HEK293 (cell line): Measurements from ENCODE around the gene DNAH9.

Source experiments
- CTCF ChIA-PET: fragments of 350-600 bp; formaldehyde crosslinking; extraction: SDS; loops from one replicate; lab custom pipeline; 2021; ENCODE audit warnings: antibody characterized with exemption; lab: Yijun Ruan, JAX
- POLR2A ChIA-PET: fragments of 300-600 bp; formaldehyde crosslinking; extraction: SDS; loops from one replicate; lab custom pipeline; 2020; ENCODE audit warnings: antibody characterized with exemption, inconsistent platforms; lab: Yijun Ruan, JAX
- H3K27ac ChIP-seq: fragments of 200-500 bp; sonication (Bioruptor generic); 2 replicates; pipeline ENCODE4 v1.5.1; 2014; ENCODE audit warnings: low read depth, low read length, control low read depth, inconsistent platforms; ENCODE audit errors: extremely low read depth
- H3K36me3 ChIP-seq, 2 experiments: fragments of 200-500 bp in 1 of 2; sonication (Bioruptor generic) in 1 of 2; 1 replicate in 1 of 2; 2 replicates in 1 of 2; pipeline ENCODE4 v1.5.1; 2014 to 2017; ENCODE audit warnings: inconsistent platforms in 2 of 2, low read length in 2 of 2; ENCODE audit not compliant: control insufficient read depth in 2 of 2, insufficient read depth in 1 of 2
- H3K4me1 ChIP-seq: fragments of 200-500 bp; sonication (Bioruptor generic); 2 replicates; pipeline ENCODE4 v1.5.1; 2014; ENCODE audit warnings: mild to moderate bottlenecking, low read length, inconsistent platforms; ENCODE audit not compliant: control insufficient read depth, insufficient read depth
- H3K4me3 ChIP-seq: 2 replicates; pipeline ENCODE4 v1.5.1; 2011; ENCODE audit warnings: low read depth, mild to moderate bottlenecking, control low read depth, low read length, moderate library complexity
- H3K9me3 ChIP-seq: fragments of 200-500 bp; sonication (Bioruptor generic); 2 replicates; pipeline ENCODE4 v1.5.1; 2014; ENCODE audit warnings: low read depth, low read length, inconsistent platforms; ENCODE audit not compliant: control insufficient read depth, insufficient read depth
- PBX3 ChIP-seq: sonication (generic); formaldehyde crosslinking; IDR thresholded peaks from 2 replicates; pipeline ENCODE4 v1.8.1; 2022; ENCODE audit warnings: mild to moderate bottlenecking, moderate library complexity, missing genetic modification reagents
- PRDM1 ChIP-seq: fragments of 450-650 bp; formaldehyde crosslinking; IDR thresholded peaks from 2 replicates; pipeline ENCODE4; 2016; ENCODE audit warnings: missing biosample characterization, missing genetic modification characterization
- SCRT1 ChIP-seq: fragments of 450-650 bp; formaldehyde crosslinking; IDR thresholded peaks from 2 replicates; pipeline ENCODE4 v1.5.1; 2016; ENCODE audit warnings: missing biosample characterization, missing genetic modification characterization, borderline replicate concordance
- SP7 ChIP-seq: fragments of 450-650 bp; formaldehyde crosslinking; IDR thresholded peaks from 2 replicates; pipeline ENCODE4 v1.5.1; 2016; ENCODE audit warnings: missing biosample characterization, missing genetic modification characterization
- ZBTB1 ChIP-seq: fragments of 450-650 bp; formaldehyde crosslinking; IDR thresholded peaks from 2 replicates; pipeline ENCODE4 v1.5.1; 2016; ENCODE audit warnings: missing biosample characterization, missing genetic modification characterization
- ZBTB48 ChIP-seq: fragments of 450-650 bp; formaldehyde crosslinking; IDR thresholded peaks from 2 replicates; pipeline ENCODE4 v1.5.1; 2016; ENCODE audit warnings: missing biosample characterization, missing genetic modification characterization
- ZFP3 ChIP-seq: fragments of 450-650 bp; formaldehyde crosslinking; IDR thresholded peaks from 2 replicates; pipeline ENCODE4 v1.5.1; 2016; ENCODE audit warnings: low read depth, missing biosample characterization, missing genetic modification characterization
- ZNF10 ChIP-seq: fragments of 450-650 bp; formaldehyde crosslinking; IDR thresholded peaks from 2 replicates; pipeline ENCODE4 v1.5.1; 2017; ENCODE audit warnings: missing biosample characterization, missing genetic modification characterization
- ZNF112 ChIP-seq: fragments of 450-650 bp; formaldehyde crosslinking; IDR thresholded peaks from 2 replicates; pipeline ENCODE4 v1.5.0; 2017; ENCODE audit warnings: missing biosample characterization, missing genetic modification characterization
- ZNF132 ChIP-seq: fragments of 450-650 bp; formaldehyde crosslinking; IDR thresholded peaks from 2 replicates; pipeline ENCODE4 v1.5.1; 2017; ENCODE audit warnings: missing biosample characterization, missing genetic modification characterization, borderline replicate concordance
- ZNF133 ChIP-seq: fragments of 450-650 bp; formaldehyde crosslinking; IDR thresholded peaks from 2 replicates; pipeline ENCODE4 v1.5.1; 2016; ENCODE audit warnings: missing biosample characterization, missing genetic modification characterization
- ZNF214 ChIP-seq: fragments of 450-650 bp; formaldehyde crosslinking; IDR thresholded peaks from 2 replicates; pipeline ENCODE4 v1.5.1; 2017; ENCODE audit warnings: missing biosample characterization, mild to moderate bottlenecking, missing genetic modification characterization, borderline replicate concordance
- ZNF280D ChIP-seq: fragments of 450-650 bp; formaldehyde crosslinking; IDR thresholded peaks from 2 replicates; pipeline ENCODE4 v1.5.1; 2016; ENCODE audit warnings: missing biosample characterization, missing genetic modification characterization
- ZNF311 ChIP-seq: fragments of 450-650 bp; formaldehyde crosslinking; IDR thresholded peaks from 2 replicates; pipeline ENCODE4 v1.5.1; 2017; ENCODE audit warnings: missing biosample characterization, missing genetic modification characterization, borderline replicate concordance
- ZNF549 ChIP-seq: fragments of 450-650 bp; IDR thresholded peaks from 2 replicates; pipeline ENCODE4 v1.5.1; 2018; ENCODE audit warnings: missing biosample characterization, missing genetic modification characterization, mild to moderate bottlenecking, inconsistent platforms, moderate library complexity
- ZNF571 ChIP-seq: fragments of 450-650 bp; formaldehyde crosslinking; IDR thresholded peaks from 2 replicates; pipeline ENCODE4 v1.5.0; 2017; ENCODE audit warnings: missing biosample characterization, missing genetic modification characterization
- ZNF629 ChIP-seq: fragments of 450-650 bp; formaldehyde crosslinking; IDR thresholded peaks from 2 replicates; pipeline ENCODE4 v1.5.1; 2017; ENCODE audit warnings: missing biosample characterization, missing genetic modification characterization
- ZNF645 ChIP-seq: fragments of 450-650 bp; formaldehyde crosslinking; IDR thresholded peaks from 2 replicates; pipeline ENCODE4; 2016; ENCODE audit warnings: missing biosample characterization, missing genetic modification characterization
- ZSCAN16 ChIP-seq: fragments of 450-650 bp; formaldehyde crosslinking; IDR thresholded peaks from 2 replicates; pipeline ENCODE4 v1.5.1; 2016; ENCODE audit warnings: missing biosample characterization, missing genetic modification characterization
- ZSCAN30 ChIP-seq: fragments of 450-650 bp; IDR thresholded peaks from 2 replicates; pipeline ENCODE4 v1.5.1; 2018; ENCODE audit warnings: missing biosample characterization, mild to moderate bottlenecking, missing genetic modification characterization, moderate library complexity

DNAH9 gene

GRCh38 chr17:11738151-11738550 lies 139.9 kb downstream of the DNAH9 start (continued):
- TF ChIP-seq ZBTB1 (tag by site-specific recombination) (no peak), ZBTB48 (tag by site-specific recombination) (no peak)

GRCh38 chr17:11739351-11739750 lies 141.1 kb downstream of the DNAH9 start:
- H3K4me3 ChIP-seq: no peak overlapping the region
- no peak overlapping the region for H3K27ac ChIP-seq
- H3K36me3 ChIP-seq: no peaks in the 10 kb centered on the region
- CTCF ChIA-PET: interaction anchor here (0.6 kb wide), 1 partner anchor 385 kb away, joined by 3 read pairs; no protein-coding TSS in a partner anchor
- POLR2A ChIA-PET: no interaction called here
- H3K9me3 ChIP-seq: no peaks in the 10 kb centered on the region
- H3K4me1 ChIP-seq: no peaks in the 10 kb centered on the region
- TF ChIP-seq ZNF10: no peak
- peak; percentile 42; the same call in 1 of the 2 replicates for TF ChIP-seq ZNF214

- ChIA-PET POLR2A (no interaction called here), CTCF (interaction anchor here (0.6 kb wide), 2 partner anchors 201 to 385 kb away, joined by 3 read pairs; no protein-coding TSS in a partner anchor)
- H3K36me3 ChIP-seq: no peaks in the 10 kb centered on the region
- H3K27ac ChIP-seq: no peak overlapping the region
- H3K9me3 ChIP-seq: no peaks in the 10 kb centered on the region
- no peaks in the 10 kb centered on the region for H3K4me1 ChIP-seq
- TF ChIP-seq ZNF645 (tag by site-specific recombination) (no peak), PRDM1 (tag by site-specific recombination) (no peak), ZFP3 (tag by site-specific recombination) (no peak), ZNF132 (tag by site-specific recombination) (no peak), ZNF280D (tag by site-specific recombination) (no peak), SP7 (tag by site-specific recombination) (no peak), ZNF549 (no peak), SCRT1 (no peak)
- no peak overlapping the region for H3K4me3 ChIP-seq
These were observed 141.6 kb downstream of the DNAH9 start for GRCh38 chr17:11739848-11740247.

- CTCF ChIA-PET: interaction anchor here (0.6 to 1.4 kb wide), 8 partner anchors 98 to 811 kb away, joined by 3 to 4 read pairs (median 3); no protein-coding TSS in a partner anchor
These were observed 144.6 kb downstream of the DNAH9 start for GRCh38 chr17:11742886-11743285.

GRCh38 chr17:11744696-11745095 lies 146.4 kb downstream of the DNAH9 start:
- TF ChIP-seq SCRT1 (no peak), ZNF629 (tag by site-specific recombination) (no peak), ZSCAN30 (tag by site-specific recombination) (no peak), ZNF311 (no peak), ZNF112 (tag by site-specific recombination) (no peak), ZNF133 (tag by site-specific recombination) (no peak), ZSCAN16 (tag by site-specific recombination) (no peak), PBX3 (CRISPR knock-in tag) (no peak)
- no peak overlapping the region for H3K27ac ChIP-seq
- H3K4me1 ChIP-seq: no peaks in the 10 kb centered on the region
- no peak overlapping the region for H3K4me3 ChIP-seq
- no peaks in the 10 kb centered on the region for H3K9me3 ChIP-seq
- CTCF ChIA-PET: interaction anchor here (0.7 kb wide), 1 partner anchor 191 kb away, joined by 3 read pairs; no protein-coding TSS in a partner anchor
- POLR2A ChIA-PET: no interaction called here
- no peaks in the 10 kb centered on the region for H3K36me3 ChIP-seq

More at GRCh38 chr17:11742886-11743285, 144.6 kb downstream of the DNAH9 start:
- no peak overlapping the region for H3K4me3 ChIP-seq
- no peaks in the 10 kb centered on the region for H3K9me3 ChIP-seq
- no peak for TF ChIP-seq ZNF571 (tag by site-specific recombination)
- H3K36me3 ChIP-seq: no peaks in the 10 kb centered on the region
- POLR2A ChIA-PET: interaction anchor here (0.6 kb wide), 1 partner anchor 538 kb away, joined by 9 read pairs; no protein-coding TSS in a partner anchor
- H3K27ac ChIP-seq: no peak overlapping the region
- no peaks in the 10 kb centered on the region for H3K4me1 ChIP-seq
